Activated CD4-positive, CD25-positive, alpha-beta regulatory T cell treated with anti-CD3 and anti-CD28 coated beads, Interleukin-2, amount 50 U/mL, for 16 hours (primary cell): ENCODE data around the gene PRADC1.
"Not testable (repeated sequence)": the region's sequence is repeated elsewhere in the genome, so short reads cannot be mapped to it uniquely, and the experiment has no call there.

Experiments
- DNase-seq: peaks from one replicate; pipeline ENCODE4 v3.0.0-alpha.2; 2020; ENCODE audit warnings: low read depth, low spot score

PRADC1 gene

GRCh38 chr2:73202156-73203054, 30.6 kb downstream of the PRADC1 start, which contains the start of gene NOTO:
NOTO (plus strand) TSS chr2:73202574; CDS start chr2:73202667, 93 bp downstream.
- DNase-seq, result no peak

DNA sequence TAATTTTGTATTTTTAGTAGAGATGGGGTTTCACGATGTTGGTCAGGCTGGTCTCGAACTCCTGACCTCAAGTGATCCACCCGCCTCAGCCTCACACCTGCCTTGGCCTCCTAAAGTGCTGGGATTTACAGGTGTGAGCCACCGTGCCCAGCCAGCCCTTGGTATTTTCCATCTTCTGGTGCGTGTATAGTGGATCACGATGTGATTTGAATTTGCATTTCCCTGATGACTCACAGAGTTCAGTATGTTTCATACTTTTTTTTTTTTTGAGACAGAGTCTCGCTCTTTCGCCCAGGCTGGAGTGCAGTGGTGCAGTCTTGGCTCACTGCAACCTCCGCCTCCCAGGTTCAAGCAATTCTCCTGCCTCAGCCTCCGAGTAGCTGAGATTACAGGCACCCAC, 32.8 kb downstream of the PRADC1 start:
- not testable (repeated sequence) for DNase-seq

DNA sequence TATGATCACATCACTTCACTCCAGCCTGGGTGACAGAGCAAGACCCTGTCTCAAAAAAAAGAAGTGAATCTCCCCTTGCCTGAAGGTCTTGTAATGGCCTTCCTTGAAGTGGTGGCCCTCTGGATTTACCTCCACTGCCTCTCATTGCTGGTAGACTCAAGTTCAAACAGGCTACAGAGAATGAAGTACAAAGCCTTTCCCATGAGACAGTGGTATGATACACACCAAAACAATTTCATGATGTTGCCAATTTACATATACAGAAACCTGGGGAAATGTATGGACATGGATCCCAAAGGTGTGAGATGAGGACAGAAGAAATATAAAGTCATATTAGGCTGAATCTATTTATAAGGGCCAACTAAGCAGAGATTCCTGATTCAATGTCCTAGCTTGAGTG, 35.5 kb downstream of the PRADC1 start:
- DNase-seq, result no peak

GRCh38 chr2:73187549-73187948, 45.5 kb downstream of the PRADC1 start:
- no peak for DNase-seq

DNA sequence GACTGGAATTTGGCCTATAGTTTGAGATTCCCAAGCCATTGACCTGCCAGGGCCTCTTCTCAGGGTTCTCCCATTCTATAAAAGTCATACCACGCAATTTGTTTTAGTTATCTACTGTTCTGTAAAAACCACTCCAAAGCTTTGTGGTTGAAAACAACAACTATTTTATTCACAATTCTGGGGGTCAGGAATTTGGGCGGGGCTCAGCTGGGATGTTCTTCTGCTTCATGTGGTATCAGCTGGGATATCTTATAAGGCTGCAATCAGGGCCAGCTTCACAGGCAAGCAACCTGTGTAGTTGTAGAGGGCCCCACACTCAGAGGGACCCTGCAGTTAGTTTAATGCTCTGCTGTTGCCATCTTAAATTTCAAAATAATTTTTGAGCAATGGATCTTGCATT, 47.1 kb downstream of the PRADC1 start:
- no peak for DNase-seq
